ENCODE measurements around the gene KYNU.

DNA sequence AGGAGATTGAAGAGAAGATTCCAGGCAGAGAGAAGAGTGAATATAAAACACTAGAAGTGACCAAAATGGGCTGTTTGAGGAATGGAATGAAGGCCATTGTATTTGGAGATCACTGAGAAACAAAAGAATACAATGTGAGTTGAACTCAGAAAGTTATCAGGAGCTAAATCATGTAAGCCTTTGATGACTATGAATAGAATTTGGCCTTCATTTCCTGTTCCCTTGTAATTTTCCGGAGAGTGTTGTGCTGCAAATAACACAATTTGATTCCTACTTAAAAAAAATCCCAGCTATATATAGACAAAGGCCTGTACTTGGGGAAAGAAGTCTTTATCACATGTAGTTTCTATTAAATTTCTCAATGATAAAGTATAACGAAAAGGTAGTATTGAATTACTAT, 33.7 kb upstream of the KYNU start:
- TF ChIP-seq, protein P1, sequence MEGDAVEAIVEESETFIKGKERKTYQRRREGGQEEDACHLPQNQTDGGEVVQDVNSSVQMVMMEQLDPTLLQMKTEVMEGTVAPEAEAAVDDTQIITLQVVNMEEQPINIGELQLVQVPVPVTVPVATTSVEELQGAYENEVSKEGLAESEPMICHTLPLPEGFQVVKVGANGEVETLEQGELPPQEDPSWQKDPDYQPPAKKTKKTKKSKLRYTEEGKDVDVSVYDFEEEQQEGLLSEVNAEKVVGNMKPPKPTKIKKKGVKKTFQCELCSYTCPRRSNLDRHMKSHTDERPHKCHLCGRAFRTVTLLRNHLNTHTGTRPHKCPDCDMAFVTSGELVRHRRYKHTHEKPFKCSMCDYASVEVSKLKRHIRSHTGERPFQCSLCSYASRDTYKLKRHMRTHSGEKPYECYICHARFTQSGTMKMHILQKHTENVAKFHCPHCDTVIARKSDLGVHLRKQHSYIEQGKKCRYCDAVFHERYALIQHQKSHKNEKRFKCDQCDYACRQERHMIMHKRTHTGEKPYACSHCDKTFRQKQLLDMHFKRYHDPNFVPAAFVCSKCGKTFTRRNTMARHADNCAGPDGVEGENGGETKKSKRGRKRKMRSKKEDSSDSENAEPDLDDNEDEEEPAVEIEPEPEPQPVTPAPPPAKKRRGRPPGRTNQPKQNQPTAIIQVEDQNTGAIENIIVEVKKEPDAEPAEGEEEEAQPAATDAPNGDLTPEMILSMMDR (IDR thresholded peaks at IDR 0.05; ENCODE audit: borderline replicate concordance, extremely low read depth, low read length, poor library complexity, severe bottlenecking): no peak
- TF ChIP-seq EZH2 (IDR thresholded peaks at IDR 0.05; ENCODE audit: borderline replicate concordance, low read depth, low read length, severe bottlenecking): no peak

All from DND-41 (cell line).